HL-60 (cell line): ENCODE measurements around the gene NKX1-1.

Experiments used
- GABPA ChIP-seq: IDR thresholded peaks from 2 replicates; pipeline ENCODE4 v1.6.1; 2012; ENCODE audit warnings: low read depth
- POLR2AphosphoS5 ChIP-seq: IDR thresholded peaks from 2 replicates; pipeline ENCODE4 v1.6.1; 2012; ENCODE audit warnings: low read depth
- SPI1 ChIP-seq: IDR thresholded peaks from 2 replicates; pipeline ENCODE4 v1.6.1; 2012; ENCODE audit warnings: low read depth, mild to moderate bottlenecking, borderline replicate concordance
- TF ChIP-seq, protein P1 (sequence below): IDR thresholded peaks from one replicate; pipeline ENCODE4 v1.5.1; 2011; ENCODE audit warnings: low read length, control low read depth, inconsistent platforms; ENCODE audit not compliant: insufficient read depth
- TF ChIP-seq, protein P2 (sequence below): IDR thresholded peaks from 2 replicates; pipeline ENCODE4 v1.6.1; 2012; ENCODE audit warnings: low read depth; ENCODE audit not compliant: insufficient replicate concordance

DNA sequence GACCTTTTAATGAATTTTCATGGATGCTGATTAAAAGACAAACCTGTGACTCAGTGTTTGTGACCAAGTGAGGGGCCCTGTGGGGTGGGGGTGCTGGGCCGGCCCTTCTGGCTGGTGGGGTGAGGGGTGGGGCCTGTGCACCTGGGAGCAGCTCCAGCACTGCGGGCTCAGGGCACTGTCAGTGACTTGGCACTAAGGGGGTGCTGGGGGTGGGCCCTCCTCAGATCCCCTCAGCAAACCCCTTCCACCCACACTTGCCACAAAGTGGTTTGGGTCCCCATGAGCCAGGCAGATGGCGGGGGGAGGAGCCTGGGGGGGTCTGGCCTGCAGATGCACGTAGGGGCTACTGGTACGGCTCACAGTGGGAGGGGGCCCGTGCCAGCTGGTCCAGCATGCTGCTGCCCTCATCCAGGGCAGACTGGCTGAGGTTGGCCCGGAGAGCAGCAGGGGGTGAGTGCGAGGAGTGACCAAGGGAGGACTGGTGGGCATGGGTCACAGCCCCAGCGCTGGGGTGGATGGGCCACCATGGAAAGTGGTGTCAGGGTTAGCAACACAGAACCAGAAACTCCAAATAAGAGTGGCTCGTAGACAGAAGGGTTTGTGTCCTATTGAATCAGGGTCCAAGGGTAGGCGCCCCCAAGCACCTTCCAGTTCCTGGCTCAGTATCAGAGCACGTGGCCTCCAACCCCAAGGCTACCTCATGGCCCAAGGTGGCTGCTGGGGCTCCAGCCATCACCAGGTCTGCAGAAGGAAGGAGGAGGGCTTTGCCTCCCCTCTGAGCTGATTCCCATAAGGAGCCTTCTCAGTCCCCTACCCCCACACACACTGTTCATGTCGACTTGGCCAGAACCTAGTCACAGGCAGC lies 10.1 kb downstream of the NKX1-1 start:
- TF ChIP-seq, protein P1, sequence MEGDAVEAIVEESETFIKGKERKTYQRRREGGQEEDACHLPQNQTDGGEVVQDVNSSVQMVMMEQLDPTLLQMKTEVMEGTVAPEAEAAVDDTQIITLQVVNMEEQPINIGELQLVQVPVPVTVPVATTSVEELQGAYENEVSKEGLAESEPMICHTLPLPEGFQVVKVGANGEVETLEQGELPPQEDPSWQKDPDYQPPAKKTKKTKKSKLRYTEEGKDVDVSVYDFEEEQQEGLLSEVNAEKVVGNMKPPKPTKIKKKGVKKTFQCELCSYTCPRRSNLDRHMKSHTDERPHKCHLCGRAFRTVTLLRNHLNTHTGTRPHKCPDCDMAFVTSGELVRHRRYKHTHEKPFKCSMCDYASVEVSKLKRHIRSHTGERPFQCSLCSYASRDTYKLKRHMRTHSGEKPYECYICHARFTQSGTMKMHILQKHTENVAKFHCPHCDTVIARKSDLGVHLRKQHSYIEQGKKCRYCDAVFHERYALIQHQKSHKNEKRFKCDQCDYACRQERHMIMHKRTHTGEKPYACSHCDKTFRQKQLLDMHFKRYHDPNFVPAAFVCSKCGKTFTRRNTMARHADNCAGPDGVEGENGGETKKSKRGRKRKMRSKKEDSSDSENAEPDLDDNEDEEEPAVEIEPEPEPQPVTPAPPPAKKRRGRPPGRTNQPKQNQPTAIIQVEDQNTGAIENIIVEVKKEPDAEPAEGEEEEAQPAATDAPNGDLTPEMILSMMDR = no peak
- no peak for TF ChIP-seq POLR2AphosphoS5
- TF ChIP-seq, protein P2, sequence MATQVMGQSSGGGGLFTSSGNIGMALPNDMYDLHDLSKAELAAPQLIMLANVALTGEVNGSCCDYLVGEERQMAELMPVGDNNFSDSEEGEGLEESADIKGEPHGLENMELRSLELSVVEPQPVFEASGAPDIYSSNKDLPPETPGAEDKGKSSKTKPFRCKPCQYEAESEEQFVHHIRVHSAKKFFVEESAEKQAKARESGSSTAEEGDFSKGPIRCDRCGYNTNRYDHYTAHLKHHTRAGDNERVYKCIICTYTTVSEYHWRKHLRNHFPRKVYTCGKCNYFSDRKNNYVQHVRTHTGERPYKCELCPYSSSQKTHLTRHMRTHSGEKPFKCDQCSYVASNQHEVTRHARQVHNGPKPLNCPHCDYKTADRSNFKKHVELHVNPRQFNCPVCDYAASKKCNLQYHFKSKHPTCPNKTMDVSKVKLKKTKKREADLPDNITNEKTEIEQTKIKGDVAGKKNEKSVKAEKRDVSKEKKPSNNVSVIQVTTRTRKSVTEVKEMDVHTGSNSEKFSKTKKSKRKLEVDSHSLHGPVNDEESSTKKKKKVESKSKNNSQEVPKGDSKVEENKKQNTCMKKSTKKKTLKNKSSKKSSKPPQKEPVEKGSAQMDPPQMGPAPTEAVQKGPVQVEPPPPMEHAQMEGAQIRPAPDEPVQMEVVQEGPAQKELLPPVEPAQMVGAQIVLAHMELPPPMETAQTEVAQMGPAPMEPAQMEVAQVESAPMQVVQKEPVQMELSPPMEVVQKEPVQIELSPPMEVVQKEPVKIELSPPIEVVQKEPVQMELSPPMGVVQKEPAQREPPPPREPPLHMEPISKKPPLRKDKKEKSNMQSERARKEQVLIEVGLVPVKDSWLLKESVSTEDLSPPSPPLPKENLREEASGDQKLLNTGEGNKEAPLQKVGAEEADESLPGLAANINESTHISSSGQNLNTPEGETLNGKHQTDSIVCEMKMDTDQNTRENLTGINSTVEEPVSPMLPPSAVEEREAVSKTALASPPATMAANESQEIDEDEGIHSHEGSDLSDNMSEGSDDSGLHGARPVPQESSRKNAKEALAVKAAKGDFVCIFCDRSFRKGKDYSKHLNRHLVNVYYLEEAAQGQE = no peak
- no peak for TF ChIP-seq GABPA
- TF ChIP-seq SPI1 = no peak
